Motor neuron (in vitro differentiated cells): ENCODE results near the gene MAGI2. TPM values are rescaled to one million over a fixed set of nuclear protein-coding genes. Genes with fewer than 3 reads are reported as not detected.

ENCODE experiments used
- ATAC-seq, 8 experiments: fragments of 200-7000 bp; cut with Tn5 transposase; replicated peaks in 6 of 8; 2 replicates each; pipeline ENCODE4 v1.8.0; 2021; ENCODE audit warnings: mild to moderate bottlenecking in 8 of 8, moderate library complexity in 8 of 8
- H3K27ac ChIP-seq, 2 donors: fragments of 250-450 bp; sonication (Bioruptor Pico); 2 replicates each; pipeline ENCODE4 v1.9.0; 2021; ENCODE audit warnings: antibody characterized with exemption in 2 of 2, mild to moderate bottlenecking in 2 of 2, moderate library complexity in 1 of 2
- H3K4me1 ChIP-seq, 2 donors: fragments of 250-450 bp; sonication (Bioruptor Pico); replicated peaks in 1 of 2; 2 replicates each; pipeline ENCODE4 v1.6.1; 2021; ENCODE audit warnings: antibody characterized with exemption in 2 of 2, mild to moderate bottlenecking in 2 of 2, moderate library complexity in 1 of 2
- H3K4me3 ChIP-seq, 5 donors: fragments of 250-450 bp; sonication (Bioruptor Pico); 2 replicates each; pipeline ENCODE4 v1.9.0; 2021; ENCODE audit warnings: antibody characterized with exemption in 5 of 5, mild to moderate bottlenecking in 5 of 5, moderate library complexity in 4 of 5
- WGBS, 10 experiments: fragments of 450-650 bp; shearing (Covaris generic); methylation state at CpG; one replicate each; pipeline ENCODE4 v1.0.0; 2022; 5-methylcytosine and 5-hydroxymethylcytosine counted together
- in situ Hi-C, 9 experiments: fragments of 400-800 bp; cut with MboI; loops; one replicate each; pipeline ENCODE4 v1.15.0; 2021; ENCODE audit warnings: low sequenced_read_pairs in 9 of 9, low pct_unique_long_range_greater_than_20kb in 2 of 9; ENCODE audit not compliant: unreplicated experiment in 9 of 9
- total RNA-seq, 8 experiments: library from RNA; unstranded; fragments of 300-600 nt; gene quantifications; 2 replicates each; pipeline versions ENCODE4 v1.2.3 to v1.2.4, GENCODE V29; 2022

Gene MAGI2
- total RNA-seq, 8 experiments from 2014 or later, result 8.8 to 81.9 (median 28.2) TPM

DNA sequence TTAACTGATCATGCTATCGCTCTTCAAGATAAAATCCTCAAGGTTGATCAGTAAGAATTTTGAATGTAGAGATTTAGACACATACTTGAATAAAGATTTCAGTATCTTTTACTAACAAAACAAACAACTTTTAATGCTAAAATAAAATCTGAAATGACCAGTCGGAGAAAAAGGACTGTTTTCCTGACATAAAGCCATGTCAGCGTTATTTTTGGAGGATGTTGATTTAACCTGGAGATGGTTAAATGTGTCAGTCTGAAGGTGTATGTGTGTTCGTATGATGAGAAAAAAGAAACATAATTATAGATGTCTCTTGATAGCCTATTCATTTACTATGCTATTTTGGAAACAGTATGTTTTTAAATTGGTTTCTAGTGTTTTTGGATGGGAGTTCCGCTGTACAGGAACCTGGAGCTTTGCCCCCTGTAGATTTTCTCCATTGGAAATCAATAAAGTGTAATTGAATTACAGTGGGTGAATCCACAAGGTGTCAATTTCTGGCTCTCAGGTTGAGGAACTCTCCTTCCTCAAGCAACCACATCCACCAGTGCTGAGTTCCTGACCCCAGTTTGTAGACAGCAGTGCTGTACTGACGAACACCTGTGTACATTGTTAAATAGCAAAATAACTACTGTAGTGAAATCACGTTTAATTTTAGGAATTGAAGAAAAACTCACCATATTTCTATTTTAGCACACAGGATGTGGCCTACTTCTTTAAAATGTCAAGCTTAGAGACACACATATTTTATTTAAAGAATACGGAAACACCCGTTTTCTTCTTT is 670.1 kb downstream of the MAGI2 start:
- 74 to 98% (median 92%) methylated on average over 4 to 9 of the region's 9 CpGs for WGBS, 10 experiments
- H3K4me1 ChIP-seq, result no peaks in the 10 kb centered on the region
- in situ Hi-C loops, result no loop called here
- no peak overlapping the region for H3K27ac ChIP-seq
- no peak for ATAC-seq
- no peak overlapping the region for H3K4me3 ChIP-seq

DNA sequence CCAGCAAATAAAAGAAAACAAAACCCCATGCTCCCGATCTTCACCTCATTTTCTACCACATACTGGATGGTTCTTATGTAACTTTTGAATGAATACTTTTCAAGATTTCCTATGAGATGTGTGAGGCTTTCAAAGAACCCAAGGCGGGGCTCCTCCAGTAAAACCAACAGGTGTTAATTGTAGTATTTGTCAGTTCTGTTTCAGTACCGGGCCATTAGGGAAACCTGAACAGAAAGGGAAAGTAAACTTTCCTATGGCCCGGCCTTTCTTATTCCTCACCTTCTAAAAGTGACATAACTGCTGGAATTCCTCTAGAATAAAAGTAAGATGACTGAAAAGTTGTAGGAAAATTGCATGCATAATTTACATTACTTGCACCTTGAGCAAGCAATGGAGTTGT is 672.9 kb downstream of the MAGI2 start:
- Histone ChIP-seq H3K27ac (no peak overlapping the region), H3K4me1 (no peaks in the 10 kb centered on the region), H3K4me3 (no peak overlapping the region)
- in situ Hi-C loops, result no loop called here
- ATAC-seq, result no peak
- 67 to 100% (median 85%) methylated on average over 1 to 4 of the region's 4 CpGs; no CpG with 5 or more reads in 1 of the 10 experiments for WGBS, 10 experiments

DNA sequence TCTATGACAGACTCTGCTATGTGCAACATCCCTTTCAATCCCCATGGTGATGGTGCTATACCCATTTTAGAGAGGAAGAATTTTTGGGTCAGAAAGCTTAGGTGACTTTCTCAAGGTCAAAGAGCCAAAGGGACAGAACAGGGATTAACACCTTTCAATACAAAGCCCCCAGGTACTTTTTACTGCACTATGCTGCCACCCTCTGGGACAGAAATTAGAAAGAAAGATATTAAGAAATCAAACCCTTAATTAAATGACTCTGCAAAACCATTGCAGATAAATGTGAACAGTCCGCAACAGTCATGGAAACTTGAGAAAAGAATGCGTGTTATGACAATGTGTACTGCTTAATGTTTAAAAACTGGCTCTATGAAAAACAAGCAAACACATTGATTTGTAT is 673.7 kb downstream of the MAGI2 start:
- H3K4me1 ChIP-seq, result no peaks in the 10 kb centered on the region
- in situ Hi-C loops, result no loop called here
- H3K4me3 ChIP-seq, result no peak overlapping the region
- no peak overlapping the region for H3K27ac ChIP-seq
- no peak for ATAC-seq
- 88 to 100% (median 94%) methylated on average over 2 of the region's 2 CpGs; no CpG with 5 or more reads in 2 of the 10 experiments for WGBS, 10 experiments

DNA sequence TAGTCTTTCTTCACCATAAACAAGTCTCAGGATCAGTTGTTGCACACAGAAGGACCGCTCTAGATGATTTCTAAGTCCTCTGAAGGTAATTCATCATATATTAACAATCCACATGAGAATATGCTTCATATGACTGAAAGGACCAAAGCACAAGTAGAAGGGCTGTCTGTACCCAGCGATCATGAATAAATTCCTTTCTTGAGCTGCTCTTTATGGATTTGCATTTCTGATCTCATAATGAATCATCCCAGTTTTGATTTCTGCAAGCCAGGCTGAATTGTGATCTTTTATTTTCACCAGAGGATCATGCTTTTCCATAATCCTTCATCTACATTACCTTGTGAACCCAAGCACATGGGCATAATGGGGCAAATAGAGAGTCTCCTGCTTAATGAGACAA is 675.6 kb downstream of the MAGI2 start:
- in situ Hi-C loops, result no loop called here
- 0 to 100% (median 81%) methylated on average over 1 to 2 of the region's 2 CpGs; no CpG with 5 or more reads in 4 of the 10 experiments for WGBS, 10 experiments
- Histone ChIP-seq H3K4me1 (no peaks in the 10 kb centered on the region), H3K4me3 (no peak overlapping the region), H3K27ac (no peak overlapping the region)
- ATAC-seq, result peak in 6 of 8 experiments; percentile 35 to 97 (median 69)

DNA sequence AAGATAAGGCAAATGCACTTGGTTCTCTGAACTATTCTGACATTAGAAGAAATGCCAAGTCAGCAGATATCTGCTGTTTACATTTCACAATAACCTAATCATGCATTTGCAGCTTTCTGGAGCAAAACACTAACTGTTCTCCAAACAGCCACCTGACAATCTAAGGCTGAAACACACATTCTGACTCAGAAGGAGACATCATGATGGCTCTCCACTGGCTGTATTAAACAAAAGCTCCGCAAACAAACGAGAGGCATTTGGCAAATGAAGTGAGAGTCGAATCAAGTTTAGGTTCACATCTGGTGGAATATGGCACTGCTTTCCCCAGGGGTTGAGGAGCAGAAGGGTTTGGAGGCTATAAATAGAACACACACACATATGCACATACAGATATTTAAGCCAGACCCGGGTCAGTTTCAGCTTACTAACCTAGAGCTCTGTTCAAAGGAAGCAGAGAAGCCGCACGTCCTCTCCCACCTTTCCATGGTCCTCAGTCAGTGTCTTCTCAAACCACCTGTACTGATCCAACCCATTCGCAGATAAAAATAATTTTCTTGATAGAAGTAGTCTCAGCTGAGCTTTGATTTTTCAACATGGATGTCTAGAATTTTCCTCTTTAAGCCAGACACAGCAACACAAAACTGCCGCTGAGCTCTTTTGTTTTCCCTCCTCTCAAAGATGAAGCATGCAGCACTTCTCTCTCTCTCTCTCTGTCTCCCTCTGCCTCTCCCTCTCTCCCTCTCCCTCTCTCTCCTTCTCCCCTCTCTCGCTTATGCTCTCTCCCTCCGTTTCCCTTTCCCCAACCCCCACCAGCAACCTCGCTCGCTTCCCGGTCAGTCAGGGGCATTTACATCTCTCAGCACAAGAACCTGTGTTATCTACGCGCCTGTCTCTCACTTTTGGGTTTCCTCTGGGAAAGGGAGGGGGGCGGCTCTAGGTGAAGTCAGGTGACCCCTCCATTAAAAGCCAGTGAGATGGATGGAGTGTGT is 682.8 kb downstream of the MAGI2 start:
- H3K27ac ChIP-seq, result peak overlapping the region; percentile 26 to 45
- 0 to 16% (median 2%) methylated on average over 1 to 11 of the region's 16 CpGs; no CpG with 5 or more reads in 2 of the 10 experiments for WGBS, 10 experiments
- peak overlapping the region; percentile 40 to 59 (median 43) for H3K4me3 ChIP-seq
- in situ Hi-C loops, result no loop called here
- H3K4me1 ChIP-seq, result peaks cover 0 to 12% of the 10 kb centered on the region in 2 donors
- ATAC-seq, result peak; percentile 51 to 94 (median 70)

DNA sequence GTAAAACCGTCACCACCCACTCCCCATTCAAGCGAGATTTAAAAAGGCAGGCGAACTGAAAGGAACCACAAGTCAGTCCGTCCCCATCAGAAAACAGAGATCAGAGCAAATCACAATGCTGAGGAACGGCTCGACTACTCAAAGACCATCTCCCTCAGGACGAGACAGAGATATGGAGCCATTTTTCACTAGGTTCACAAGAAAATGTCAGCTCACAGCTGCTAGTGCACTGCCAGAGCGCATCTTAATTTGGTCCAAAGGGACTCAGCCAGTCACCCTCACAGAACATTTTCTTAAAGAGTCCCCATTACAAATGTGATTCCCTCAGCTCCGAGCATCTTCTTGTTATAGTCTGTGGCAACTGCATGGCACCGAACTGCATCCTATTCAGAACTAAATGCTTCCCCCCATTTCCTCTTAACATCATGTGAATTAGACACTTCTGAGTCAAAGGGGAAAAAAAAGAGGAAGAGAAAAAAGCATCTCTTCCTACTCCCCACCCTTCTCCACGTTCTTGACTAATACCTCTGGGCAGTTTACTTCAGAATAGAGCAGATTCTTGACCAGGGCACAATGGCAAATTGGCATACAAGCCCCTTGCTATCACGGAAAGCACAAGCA is 683.9 kb downstream of the MAGI2 start:
- 0 to 21% (median 9%) methylated on average over 1 to 11 of the region's 12 CpGs for WGBS, 10 experiments
- Histone ChIP-seq H3K4me1 (peaks cover 0 to 12% of the 10 kb centered on the region in 2 donors), H3K4me3 (peak overlapping the region; percentile 40 to 59 (median 43)), H3K27ac (peak overlapping the region in 1 of 2 donors; percentile 45)
- in situ Hi-C loops, result no loop called here
- peak; percentile 4 to 59 (median 48) for ATAC-seq

DNA sequence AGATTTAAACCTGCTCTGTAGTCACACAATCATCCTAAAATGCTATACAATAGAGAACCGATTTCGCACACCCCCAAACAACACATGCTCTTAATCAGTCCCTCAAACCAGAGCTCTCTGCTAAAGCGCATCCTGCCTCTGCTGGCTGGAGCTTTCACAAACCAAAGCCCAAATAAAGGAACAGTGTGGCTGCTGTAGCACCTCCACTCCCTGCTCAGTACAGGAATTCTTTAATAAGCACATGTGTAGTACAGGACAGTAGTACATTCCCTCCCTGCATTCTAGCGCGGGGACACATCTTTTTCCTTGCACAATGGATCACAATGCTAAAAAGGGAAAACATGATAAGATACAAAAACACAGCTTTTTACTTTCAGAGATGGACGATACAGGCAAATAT is 684.6 kb downstream of the MAGI2 start:
- in situ Hi-C loops, result no loop called here
- Histone ChIP-seq H3K4me1 (peaks cover 0 to 12% of the 10 kb centered on the region in 2 donors), H3K27ac (no peak overlapping the region), H3K4me3 (peak overlapping the region; percentile 40 to 59 (median 43))
- WGBS, 10 experiments, result 0 to 56% (median 31%) methylated on average over 3 to 6 of the region's 6 CpGs; no CpG with 5 or more reads in 2 of the 10 experiments
- peak; percentile 9 to 73 (median 68) for ATAC-seq

DNA sequence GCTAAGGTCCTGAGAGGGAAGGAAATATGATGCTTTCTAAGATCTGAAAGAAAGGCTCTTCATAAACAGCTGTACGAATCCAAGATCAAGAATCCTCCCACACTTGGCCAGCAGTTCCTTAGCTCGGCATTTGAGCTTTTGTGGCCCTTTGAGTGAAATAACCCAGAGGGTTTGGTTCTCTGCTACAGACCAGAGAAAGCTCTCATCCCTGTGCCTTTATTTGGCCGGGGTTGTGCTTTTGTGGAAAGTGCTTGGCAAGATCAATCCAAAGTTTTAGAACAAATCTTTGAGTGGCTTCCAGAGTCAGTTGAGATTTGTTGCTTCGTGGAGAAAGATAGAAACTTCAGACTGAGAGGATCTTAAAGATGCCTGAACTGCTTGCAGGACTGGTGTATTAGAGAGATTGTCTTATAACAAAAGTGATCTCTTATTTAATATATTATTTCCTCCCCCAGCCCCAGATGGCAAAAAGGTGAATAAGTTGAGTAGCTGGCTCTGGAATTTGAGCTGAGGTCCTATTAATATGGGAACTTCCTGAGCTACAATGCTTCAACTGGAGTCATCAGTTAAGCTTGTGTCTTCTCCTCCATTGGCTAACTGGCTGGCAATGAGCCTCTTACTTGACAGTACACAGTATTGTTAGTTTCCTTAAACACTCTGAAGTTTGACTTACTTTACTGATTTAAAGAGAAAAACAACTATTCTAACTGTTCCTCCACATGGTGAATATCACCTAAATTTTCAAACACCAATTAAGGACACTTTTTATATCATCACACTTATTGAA is 687.3 kb downstream of the MAGI2 start:
- Histone ChIP-seq H3K4me3 (no peak overlapping the region), H3K27ac (no peak overlapping the region), H3K4me1 (peaks cover 0 to 6% of the 10 kb centered on the region in 2 donors)
- in situ Hi-C loops, result no loop called here
- no peak for ATAC-seq
- 30 to 100% (median 90%) methylated on average over 1 to 4 of the region's 4 CpGs for WGBS, 10 experiments

DNA sequence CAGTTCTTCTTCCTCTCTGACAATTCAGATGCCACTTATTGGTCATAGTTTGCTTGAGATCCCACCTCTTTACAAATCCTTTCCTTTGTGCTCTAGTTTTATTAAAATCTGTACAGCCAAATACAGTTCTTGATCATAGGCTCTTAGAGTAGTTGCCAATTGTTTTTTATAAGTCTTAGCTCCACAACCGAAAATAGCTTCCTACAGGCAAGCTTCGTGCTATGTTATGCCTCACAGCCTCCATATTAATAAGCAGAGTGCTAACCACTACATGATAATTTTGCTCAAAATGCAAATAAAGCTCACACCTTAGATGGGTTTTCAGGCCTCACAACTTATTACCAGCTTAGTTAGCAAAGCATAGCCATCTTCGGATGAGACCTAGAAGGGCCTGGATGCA is 688.9 kb downstream of the MAGI2 start:
- in situ Hi-C loops, result no loop called here
- Histone ChIP-seq H3K4me3 (no peak overlapping the region), H3K4me1 (peaks cover 0 to 6% of the 10 kb centered on the region in 2 donors), H3K27ac (no peak overlapping the region)
- no peak for ATAC-seq
- 80 to 100% (median 98%) methylated on average over 1 to 3 of the region's 3 CpGs; no CpG with 5 or more reads in 2 of the 10 experiments for WGBS, 10 experiments

DNA sequence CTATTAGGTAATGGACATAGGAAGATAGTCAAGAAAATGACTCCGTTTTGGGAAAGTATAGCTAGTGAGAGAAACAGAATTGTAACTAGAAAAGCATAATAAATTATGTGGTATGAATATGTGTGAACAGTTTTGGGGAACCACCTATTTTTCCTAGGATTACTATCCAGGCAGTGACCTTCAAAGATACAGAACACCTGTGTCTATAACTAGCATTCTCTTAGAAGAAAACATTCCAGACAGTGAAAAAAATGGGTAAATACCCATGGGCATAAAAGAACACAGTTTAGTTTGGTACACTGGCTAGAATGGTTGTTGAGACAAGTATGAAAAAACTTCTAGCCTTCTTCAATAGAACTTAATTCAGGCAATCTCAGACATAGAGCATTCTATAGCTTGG is 690.8 kb downstream of the MAGI2 start:
- 22 to 100% (median 89%) methylated on average over 1 of the region's 1 CpG for WGBS, 10 experiments
- H3K27ac ChIP-seq, result no peak overlapping the region
- no peak for ATAC-seq
- in situ Hi-C loops, result no loop called here
- H3K4me3 ChIP-seq, result no peak overlapping the region
- no peaks in the 10 kb centered on the region for H3K4me1 ChIP-seq

DNA sequence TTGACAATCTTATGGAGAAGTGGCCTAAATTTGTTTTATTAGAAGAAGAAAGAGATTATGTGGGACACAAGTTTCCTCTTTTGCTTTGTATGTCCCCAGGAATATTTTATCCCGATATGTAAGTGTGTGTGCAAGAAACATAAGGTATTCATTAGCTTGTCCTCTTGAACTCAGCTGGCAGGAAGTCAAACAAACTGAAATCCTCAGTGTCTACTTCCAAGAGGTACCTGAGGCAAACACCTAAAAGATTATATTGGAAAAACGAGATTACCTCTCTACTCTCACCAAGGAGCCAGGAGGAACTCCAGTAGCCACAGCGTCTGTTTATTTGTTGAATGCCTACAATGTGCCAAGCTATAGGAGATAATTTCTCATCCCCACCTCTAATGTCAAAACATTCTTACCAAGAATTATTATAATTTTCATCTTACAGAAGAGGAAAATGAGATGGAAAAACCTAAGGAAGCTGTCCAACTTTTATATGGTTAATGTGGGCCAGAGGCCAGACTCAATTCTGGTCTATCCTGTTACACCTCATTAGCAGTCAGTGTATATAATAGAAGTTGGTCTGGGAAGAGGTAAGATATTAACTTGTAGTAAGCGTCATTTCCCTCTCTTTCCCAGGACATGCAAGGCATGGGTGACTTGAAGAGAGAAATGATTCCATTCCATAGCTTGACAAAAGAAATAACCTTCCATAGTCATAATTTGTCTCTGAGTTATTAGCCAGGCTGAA is 692.7 kb downstream of the MAGI2 start:
- H3K4me3 ChIP-seq, result no peak overlapping the region
- 20 to 100% (median 60%) methylated on average over 1 to 4 of the region's 4 CpGs; no CpG with 5 or more reads in 1 of the 10 experiments for WGBS, 10 experiments
- no peak overlapping the region for H3K27ac ChIP-seq
- in situ Hi-C loops, result no loop called here
- H3K4me1 ChIP-seq, result no peaks in the 10 kb centered on the region
- no peak for ATAC-seq

DNA sequence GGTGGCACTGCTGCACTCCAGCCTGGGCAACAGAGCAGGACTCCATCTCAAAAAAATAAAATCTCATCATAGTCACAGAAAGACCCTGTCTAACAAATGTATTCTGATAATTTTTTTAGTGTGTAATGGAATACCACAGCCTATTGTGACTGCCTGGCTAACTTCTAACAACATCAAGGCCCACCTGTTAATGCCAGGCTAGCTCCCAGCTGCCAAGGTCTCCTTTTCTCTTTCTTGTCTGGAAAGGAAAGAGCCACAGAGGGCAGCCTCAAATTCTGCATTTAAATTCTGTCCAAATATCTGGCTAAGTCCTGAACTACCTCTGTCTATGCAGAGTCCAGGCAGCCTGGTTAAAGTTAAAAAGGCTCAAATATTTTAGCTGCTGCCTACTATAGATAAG is 700.9 kb downstream of the MAGI2 start:
- in situ Hi-C loops, result no loop called here
- no peak overlapping the region for H3K4me3 ChIP-seq
- no peak for ATAC-seq
- no peak overlapping the region for H3K27ac ChIP-seq
- H3K4me1 ChIP-seq, result no peaks in the 10 kb centered on the region
